Parathyroid adenoma (tissue), 2 donors: ENCODE results near the gene ISOC2.

Source experiments
- H2AFZ ChIP-seq: fragments of 300-600 bp; sonication (generic); one replicate; pipeline ENCODE4 v1.7.0; 2017; ENCODE audit warnings: antibody characterized with exemption, mild to moderate bottlenecking
- H3K27ac ChIP-seq: fragments of 300-600 bp; sonication (generic); one replicate; pipeline ENCODE4 v1.7.0; 2017
- H3K27me3 ChIP-seq: fragments of 300-600 bp; sonication (generic); one replicate; pipeline ENCODE4 v1.7.0; 2017; ENCODE audit warnings: low read length; ENCODE audit not compliant: control insufficient read depth, insufficient read depth
- H3K36me3 ChIP-seq: fragments of 300-600 bp; sonication (generic); one replicate; pipeline ENCODE4 v1.7.0; 2017; ENCODE audit warnings: low read length; ENCODE audit not compliant: control insufficient read depth, insufficient read depth
- H3K4me1 ChIP-seq: fragments of 300-600 bp; sonication (generic); one replicate; pipeline ENCODE4 v1.7.0; 2017; ENCODE audit warnings: control low read depth
- H3K4me2 ChIP-seq: fragments of 300-600 bp; sonication (generic); one replicate; pipeline ENCODE4 v1.7.0; 2017; ENCODE audit warnings: low read length
- H3K4me3 ChIP-seq: fragments of 300-600 bp; sonication (generic); one replicate; pipeline ENCODE4 v1.7.0; 2017; ENCODE audit warnings: low read depth, low read length
- H3K79me2 ChIP-seq: fragments of 300-600 bp; sonication (generic); one replicate; pipeline ENCODE4 v1.7.0; 2017; ENCODE audit warnings: control low read depth
- H3K9ac ChIP-seq: fragments of 300-600 bp; sonication (generic); one replicate; pipeline ENCODE4 v1.7.0; 2017; ENCODE audit warnings: mild to moderate bottlenecking
- H3K9me3 ChIP-seq: fragments of 300-600 bp; sonication (generic); one replicate; pipeline ENCODE4 v1.7.0; 2017; ENCODE audit warnings: low read length; ENCODE audit not compliant: control insufficient read depth
- TF ChIP-seq, protein P1 (sequence below): fragments of 300-600 bp; sonication (generic); IDR thresholded peaks from one replicate; pipeline ENCODE4 v1.7.0; 2017; ENCODE audit warnings: antibody characterized with exemption, mild to moderate bottlenecking
- donor health status: primary hyperparathyroidism.

The ISOC2 gene

DNA sequence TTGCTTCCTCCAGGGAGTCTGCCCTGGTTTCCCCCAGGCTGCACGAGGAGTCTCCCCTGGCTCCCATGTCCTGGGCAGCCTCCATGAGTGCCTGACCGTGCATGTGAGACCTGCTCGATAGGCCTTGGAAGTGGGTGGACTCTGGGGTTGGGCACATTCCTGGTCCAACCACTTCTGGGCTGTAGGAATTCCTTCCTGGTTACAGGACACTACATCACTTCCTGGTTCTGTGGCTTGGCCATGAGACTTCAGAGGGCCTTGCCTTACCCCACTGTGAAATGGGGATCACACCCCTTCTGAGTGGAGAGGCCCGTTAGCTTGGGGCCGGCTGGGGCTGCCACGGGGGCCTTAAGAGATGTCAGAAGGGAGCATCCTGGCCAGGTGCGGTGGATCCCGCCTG lies 11.0 kb upstream of the ISOC2 start:
- Histone ChIP-seq H2AFZ (no peak overlapping the region), H3K79me2 (peaks cover 6% of the 10 kb centered on the region), H3K36me3 (no peaks in the 10 kb centered on the region), H3K27ac (no peak overlapping the region), H3K9me3 (no peaks in the 10 kb centered on the region), H3K9ac (no peak overlapping the region), H3K4me3 (no peak overlapping the region), H3K4me1 (peaks cover 18% of the 10 kb centered on the region), H3K27me3 (no peaks in the 10 kb centered on the region), H3K4me2 (no peak overlapping the region)
- TF ChIP-seq, protein P1, sequence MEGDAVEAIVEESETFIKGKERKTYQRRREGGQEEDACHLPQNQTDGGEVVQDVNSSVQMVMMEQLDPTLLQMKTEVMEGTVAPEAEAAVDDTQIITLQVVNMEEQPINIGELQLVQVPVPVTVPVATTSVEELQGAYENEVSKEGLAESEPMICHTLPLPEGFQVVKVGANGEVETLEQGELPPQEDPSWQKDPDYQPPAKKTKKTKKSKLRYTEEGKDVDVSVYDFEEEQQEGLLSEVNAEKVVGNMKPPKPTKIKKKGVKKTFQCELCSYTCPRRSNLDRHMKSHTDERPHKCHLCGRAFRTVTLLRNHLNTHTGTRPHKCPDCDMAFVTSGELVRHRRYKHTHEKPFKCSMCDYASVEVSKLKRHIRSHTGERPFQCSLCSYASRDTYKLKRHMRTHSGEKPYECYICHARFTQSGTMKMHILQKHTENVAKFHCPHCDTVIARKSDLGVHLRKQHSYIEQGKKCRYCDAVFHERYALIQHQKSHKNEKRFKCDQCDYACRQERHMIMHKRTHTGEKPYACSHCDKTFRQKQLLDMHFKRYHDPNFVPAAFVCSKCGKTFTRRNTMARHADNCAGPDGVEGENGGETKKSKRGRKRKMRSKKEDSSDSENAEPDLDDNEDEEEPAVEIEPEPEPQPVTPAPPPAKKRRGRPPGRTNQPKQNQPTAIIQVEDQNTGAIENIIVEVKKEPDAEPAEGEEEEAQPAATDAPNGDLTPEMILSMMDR = no peak

DNA sequence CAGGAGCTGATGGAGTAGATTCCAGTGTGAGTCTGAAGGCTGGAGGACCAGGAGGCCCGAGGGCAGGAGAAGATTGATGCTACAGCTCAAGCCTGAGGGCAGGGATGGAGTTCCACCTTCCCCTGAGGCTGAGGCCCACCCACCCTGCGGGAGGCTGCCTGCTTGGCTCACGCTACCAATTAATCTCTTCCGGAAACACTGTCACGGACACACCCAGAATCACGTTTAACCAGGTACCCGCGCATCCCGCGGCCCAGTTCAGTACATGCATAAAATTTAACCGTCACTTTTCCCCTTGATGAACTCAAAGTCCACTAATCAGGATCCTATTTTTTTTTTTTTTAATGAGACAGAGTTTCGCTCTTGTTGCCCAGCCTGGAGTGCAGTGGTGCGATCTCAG lies 9.8 kb upstream of the ISOC2 start:
- no peak overlapping the region for H3K27ac ChIP-seq
- H3K27me3 ChIP-seq = no peaks in the 10 kb centered on the region
- no peak overlapping the region for H3K4me3 ChIP-seq
- no peaks in the 10 kb centered on the region for H3K79me2 ChIP-seq
- H3K4me1 ChIP-seq = peaks cover 18% of the 10 kb centered on the region
- no peak overlapping the region for H3K4me2 ChIP-seq
- H3K9ac ChIP-seq = no peak overlapping the region
- H2AFZ ChIP-seq = no peak overlapping the region
- no peaks in the 10 kb centered on the region for H3K36me3 ChIP-seq
- H3K9me3 ChIP-seq = no peaks in the 10 kb centered on the region
- TF ChIP-seq, protein P1 = no peak

DNA sequence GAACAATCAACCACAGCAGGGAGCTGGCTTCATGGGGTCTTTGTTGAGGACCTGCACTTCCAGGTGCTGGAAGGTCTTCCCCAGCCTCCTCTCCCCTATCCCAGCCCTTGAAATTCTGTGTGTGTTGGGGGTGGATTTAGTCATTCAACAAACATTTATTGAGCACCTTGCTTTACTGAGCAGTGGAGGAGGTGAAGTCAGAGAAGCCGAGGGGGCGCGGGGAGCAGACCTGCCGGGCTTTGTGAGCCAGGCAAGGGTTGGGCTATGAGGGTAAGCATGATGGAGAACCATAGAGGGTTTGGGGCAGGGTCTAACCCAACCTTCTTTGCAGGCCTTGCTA lies 6.6 kb upstream of the ISOC2 start:
- H3K4me1 ChIP-seq = peaks cover 6% of the 10 kb centered on the region
- H3K27ac ChIP-seq = no peak overlapping the region
- no peak overlapping the region for H3K9ac ChIP-seq
- no peaks in the 10 kb centered on the region for H3K36me3 ChIP-seq
- no peaks in the 10 kb centered on the region for H3K27me3 ChIP-seq
- no peaks in the 10 kb centered on the region for H3K79me2 ChIP-seq
- TF ChIP-seq, protein P1 = no peak
- H3K4me2 ChIP-seq = no peak overlapping the region
- no peaks in the 10 kb centered on the region for H3K9me3 ChIP-seq
- H2AFZ ChIP-seq = peak overlapping the region; percentile 27
- no peak overlapping the region for H3K4me3 ChIP-seq

DNA sequence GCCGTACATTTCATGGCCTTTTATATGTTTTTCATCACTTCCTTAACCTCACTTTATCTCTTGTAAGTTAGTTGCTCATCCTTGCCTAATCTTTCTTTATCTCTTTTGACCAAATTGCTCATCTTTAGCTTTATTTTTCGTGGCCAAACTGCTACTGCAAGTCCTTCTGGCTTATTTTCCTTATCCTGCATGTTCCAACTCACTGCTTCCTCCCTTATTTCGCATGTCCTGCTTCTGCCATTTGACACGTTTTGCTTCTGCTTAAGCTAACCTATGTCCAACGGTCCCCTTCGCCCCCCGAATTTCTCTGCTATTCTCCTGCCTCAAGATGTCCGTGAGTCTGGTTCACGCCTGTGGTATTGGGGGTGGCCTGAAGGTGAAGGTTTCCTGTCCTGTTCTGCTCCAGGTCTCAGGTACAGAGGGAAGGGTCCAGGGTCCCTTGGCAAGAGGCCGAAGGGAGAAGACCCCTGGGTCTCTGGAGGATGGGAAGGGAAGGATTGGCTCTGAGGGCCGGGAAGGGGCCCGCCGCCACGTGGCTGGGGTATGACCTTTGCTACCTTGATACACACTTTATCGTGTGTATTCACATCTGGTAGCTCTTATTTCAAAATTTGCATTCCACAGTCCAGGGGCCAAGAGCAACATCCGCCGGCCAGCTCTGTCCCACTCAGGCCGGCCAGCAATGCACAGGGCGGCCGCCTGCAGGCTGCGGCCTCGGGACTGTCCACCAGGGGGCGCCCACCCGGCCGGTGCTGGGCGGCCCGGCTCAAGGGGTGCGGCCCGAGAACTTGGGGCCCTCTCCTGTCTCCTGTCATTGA lies 6.0 kb upstream of the ISOC2 start:
- TF ChIP-seq, protein P1 = peak; percentile 99
- Histone ChIP-seq H3K4me2 (no peak overlapping the region), H3K27me3 (no peaks in the 10 kb centered on the region), H3K36me3 (no peaks in the 10 kb centered on the region), H3K27ac (no peak overlapping the region), H3K9me3 (no peaks in the 10 kb centered on the region), H3K4me1 (peaks cover 6% of the 10 kb centered on the region), H3K79me2 (no peaks in the 10 kb centered on the region), H2AFZ (peak overlapping the region; percentile 27), H3K4me3 (no peak overlapping the region), H3K9ac (no peak overlapping the region)

DNA sequence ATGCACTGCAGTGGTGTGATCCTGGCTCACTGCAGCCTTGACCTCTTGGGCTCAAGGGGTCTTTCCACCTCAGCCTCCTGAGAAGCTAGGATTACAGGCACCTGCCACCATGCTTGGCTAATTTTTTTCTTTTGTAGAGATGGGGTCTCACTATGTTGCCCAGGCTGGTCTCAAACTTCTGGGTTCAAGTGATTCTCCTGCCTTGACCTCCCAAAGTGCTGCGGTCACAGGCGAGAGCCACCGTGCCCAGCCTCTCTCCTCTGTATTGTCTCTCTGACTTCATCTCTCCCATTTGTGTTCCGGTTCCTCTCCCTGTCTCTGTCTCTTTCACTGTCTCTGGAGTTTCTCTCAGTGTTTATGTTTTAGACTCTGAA lies 4.8 kb upstream of the ISOC2 start:
- Histone ChIP-seq H3K36me3 (no peaks in the 10 kb centered on the region), H3K27me3 (no peaks in the 10 kb centered on the region), H3K4me1 (peaks cover 6% of the 10 kb centered on the region), H3K9ac (no peak overlapping the region), H3K4me3 (no peak overlapping the region), H3K9me3 (no peaks in the 10 kb centered on the region), H3K79me2 (no peaks in the 10 kb centered on the region), H3K27ac (no peak overlapping the region), H2AFZ (no peak overlapping the region), H3K4me2 (no peak overlapping the region)
- TF ChIP-seq, protein P1 = no peak
